K562 (cell line): ENCODE results near the gene PTPRB. TPM values are rescaled to one million over a fixed set of nuclear protein-coding genes. Genes with fewer than 3 reads are reported as not detected.

Experiments
- ATAC-seq: fragments of 200-7000 bp; cut with Tn5 transposase; 3 replicates; pipeline ENCODE4 v1.9.1; 2020; ENCODE audit warnings: moderate library complexity
- BruUV-seq: library from RNA; stranded (reverse); fragments of 400-500 nt; replicated peaks from 2 replicates; lab custom pipeline; 2021; lab: Mats Ljungman, UMichigan
- CTCF ChIA-PET: fragments of 300-600 bp; formaldehyde crosslinking; extraction: SDS; loops from one replicate; lab custom pipeline; 2021; ENCODE audit warnings: low intra/inter-chr PET ratio; lab: Yijun Ruan, JAX
- POLR2A ChIA-PET: fragments of 300-600, 350-650 bp; sonication (Branson Sonifier 250); formaldehyde crosslinking; extraction: SDS; loops from one replicate; lab custom pipeline; 2021; ENCODE audit warnings: antibody characterized with exemption, inconsistent platforms; lab: Yijun Ruan, JAX
- DNase-seq, 4 experiments: peaks; one replicate each; pipeline versions ENCODE4 v3.0.0 to v3.0.0-alpha.2; 2011 to 2018; ENCODE audit warnings: low spot score in 3 of 4, mixed read lengths in 3 of 4; ENCODE audit errors: extremely low read depth in 1 of 4
- FAIRE-seq: peaks from 2 replicates; lab custom pipeline; 2011; peaks lifted over from hg19 to GRCh38; lab: Jason Lieb, UNC
- H2AFZ ChIP-seq: 2 replicates; pipeline ENCODE4 v1.6.0; 2011; ENCODE audit warnings: low read depth, low read length, control low read depth, inconsistent platforms
- H3K27ac ChIP-seq: fragments of 200-600 bp; 3 replicates; pipeline ENCODE4 v1.8.0; 2011; ENCODE audit warnings: low read depth, mild to moderate bottlenecking, control low read depth, inconsistent platforms, low read length, moderate library complexity, mixed read lengths; ENCODE audit errors: extremely low read depth
- H3K27me3 ChIP-seq, 2 experiments: fragments of 300-600 bp in 1 of 2; 2 replicates in 1 of 2; 3 replicates in 1 of 2; pipeline versions ENCODE4 v1.6.0 to v1.8.0; 2011; ENCODE audit warnings: inconsistent platforms in 2 of 2, low read length in 2 of 2, mild to moderate bottlenecking in 1 of 2, mixed read lengths in 1 of 2, moderate library complexity in 1 of 2; ENCODE audit not compliant: control insufficient read depth in 2 of 2, insufficient read depth in 2 of 2
- H3K36me3 ChIP-seq: fragments of 300-600 bp; 3 replicates; pipeline ENCODE4 v1.8.0; 2011; ENCODE audit warnings: mild to moderate bottlenecking, low read length, inconsistent platforms; ENCODE audit not compliant: control insufficient read depth, insufficient read depth
- H3K4me1 ChIP-seq, 2 experiments: fragments of 200-600 bp in 1 of 2; replicated peaks in 1 of 2; 2 replicates in 1 of 2; 3 replicates in 1 of 2; pipeline versions ENCODE4 v1.5.1 to v1.8.0; 2011; ENCODE audit warnings: inconsistent platforms in 2 of 2, low read length in 2 of 2, mild to moderate bottlenecking in 1 of 2, mixed read lengths in 1 of 2, moderate library complexity in 1 of 2; ENCODE audit not compliant: control insufficient read depth in 2 of 2, insufficient read depth in 2 of 2
- H3K4me2 ChIP-seq: 2 replicates; pipeline ENCODE4 v1.6.1; 2011; ENCODE audit warnings: low read length, control low read depth, inconsistent platforms, mixed read lengths; ENCODE audit not compliant: insufficient read depth
- H3K4me3 ChIP-seq: fragments of 200-600 bp; sonication (generic), shearing (Covaris generic); 2 replicates; pipeline ENCODE4 v1.5.1; 2016; ENCODE audit warnings: control low read depth, inconsistent platforms
- H3K79me2 ChIP-seq: fragments of 200-600 bp; 3 replicates; pipeline ENCODE4 v1.8.0; 2011; ENCODE audit warnings: low read length, inconsistent platforms; ENCODE audit not compliant: control insufficient read depth, insufficient read depth
- H3K9ac ChIP-seq, 2 experiments: 2 replicates each; pipeline versions ENCODE4 v1.6.0 to v1.6.1; 2011; ENCODE audit warnings: low read depth in 2 of 2, low read length in 2 of 2, control low read depth in 1 of 2, inconsistent platforms in 1 of 2, mild to moderate bottlenecking in 1 of 2, mixed read lengths in 1 of 2; ENCODE audit not compliant: insufficient read depth in 1 of 2
- H3K9me1 ChIP-seq: one replicate; pipeline ENCODE4 v1.6.0; 2011; ENCODE audit warnings: inconsistent platforms, mild to moderate bottlenecking, low read length, moderate library complexity; ENCODE audit not compliant: control insufficient read depth, insufficient read depth
- H3K9me3 ChIP-seq: replicated peaks from 2 replicates; pipeline ENCODE4 v1.5.1; 2011; ENCODE audit warnings: low read depth, low read length, inconsistent platforms; ENCODE audit not compliant: control insufficient read depth, insufficient read depth
- H4K20me1 ChIP-seq: replicated peaks from 2 replicates; pipeline ENCODE4 v1.6.1; 2011; ENCODE audit warnings: low read length, inconsistent platforms, mixed read lengths; ENCODE audit not compliant: control insufficient read depth, insufficient read depth
- E2F5 ChIP-seq: sonication (generic); formaldehyde crosslinking; IDR thresholded peaks from 2 replicates; pipeline ENCODE4 v1.8.0; 2022; ENCODE audit warnings: mild to moderate bottlenecking, missing genetic modification reagents
- GTF2E2 ChIP-seq: fragments of 200-800 bp; sonication (Bioruptor generic); IDR thresholded peaks from 2 replicates; pipeline ENCODE4 v1.6.1; 2016; ENCODE audit warnings: missing genetic modification characterization, missing compliant biosample characterization
- STAG1 ChIP-seq: sonication (generic); formaldehyde crosslinking; IDR thresholded peaks from 2 replicates; pipeline ENCODE4 v1.5.0; 2020; ENCODE audit warnings: missing genetic modification reagents, borderline replicate concordance
- TEAD4 ChIP-seq, 2 experiments: sonication (generic) in 1 of 2; formaldehyde crosslinking in 1 of 2; IDR thresholded peaks; 2 replicates each; pipeline versions ENCODE4 v1.6.1 to v1.8.0; 2012 to 2022; ENCODE audit warnings: borderline replicate concordance in 1 of 2, inconsistent platforms in 1 of 2, low read length in 1 of 2, mild to moderate bottlenecking in 1 of 2, missing genetic modification reagents in 1 of 2
- THRAP3 ChIP-seq: fragments of 450-650 bp; IDR thresholded peaks from 2 replicates; pipeline ENCODE4 v1.6.1; 2016; ENCODE audit warnings: mild to moderate bottlenecking, inconsistent platforms, borderline replicate concordance
- ZBTB33 ChIP-seq: sonication (generic); formaldehyde crosslinking; IDR thresholded peaks from 2 replicates; pipeline ENCODE4 v1.8.1; 2023; ENCODE audit warnings: mild to moderate bottlenecking, missing genetic modification reagents
- ZNF232 ChIP-seq: sonication (generic); formaldehyde crosslinking; IDR thresholded peaks from 2 replicates; pipeline ENCODE4 v1.8.0; 2022; ENCODE audit warnings: mild to moderate bottlenecking, missing genetic modification reagents
- in situ Hi-C: fragments of 300-500 bp; cut with MboI; formaldehyde crosslinking; loops from 4 replicates; pipeline ENCODE4 v1.15.0; 2018; ENCODE audit warnings: inconsistent platforms, mixed read lengths
- intact Hi-C: fragments of 100-400 bp; cut with micrococcal nuclease; formaldehyde crosslinking; loops from 2 replicates; pipeline ENCODE4 v1.14.2; 2022
- polyA plus RNA-seq, 8 experiments: library from polyadenylated mRNA; depleted of rRNA in 4 of 8; stranded (reverse) in 5 of 8; unstranded in 3 of 8; fragments of >200 nt; fragmentation: Nextera tagmentation in 2 of 8; fragmentation: Illumina TruSeq in 1 of 8; extraction: Ambion mirVana in 2 of 8; extraction: Trizol in 1 of 8; gene quantifications; 2 replicates each; pipeline versions ENCODE4 v1.2.1 to v1.2.3, GENCODE V29; 2011 to 2014; ENCODE audit warnings: inconsistent platforms in 1 of 8, missing spikeins in 1 of 8
- total RNA-seq, 7 experiments: library from RNA; depleted of rRNA in 6 of 7; stranded (reverse); fragments of >200 nt in 6 of 7; fragmentation: Illumina TruSeq in 2 of 7; extraction: Trizol in 2 of 7; gene quantifications; 2 replicates each; pipeline versions ENCODE4 v1.2.1 to v1.2.3, GENCODE V29; 2011 to 2021; ENCODE audit warnings: low replicate concordance in 1 of 7

Gene PTPRB
- total and polyA plus RNA-seq, 9 of the 15 experiments (the other 6 are each of a cell fraction or from before 2014, with no cell fraction given), result 0.46 to 5.9 (median 3.1) TPM

- peaks cover 6% of the 10 kb centered on the region; the same call in 1 of the 3 replicates for H3K36me3 ChIP-seq
- ChIA-PET POLR2A (interaction anchor here (1.3 kb wide), 2 partner anchors 13 to 17 kb away, joined by 3 read pairs; no protein-coding TSS in a partner anchor), CTCF (no interaction called here)
- in situ Hi-C loops (no loop called here), intact Hi-C loops (loop anchor here (5.0 kb wide), 1 partner anchor 55 kb away; no protein-coding TSS in a partner anchor)
- no peaks in the 10 kb centered on the region for H3K27me3 ChIP-seq
- no peaks in the 10 kb centered on the region for H3K9me1 ChIP-seq
- no peaks in the 10 kb centered on the region for H3K9me3 ChIP-seq
- no peak for ATAC-seq
- H3K9ac ChIP-seq, result no peak overlapping the region
- TF ChIP-seq THRAP3, result no peak
- TF ChIP-seq STAG1 (CRISPR knock-in tag), result no peak
- TF ChIP-seq GTF2E2 (tag), result 0 out of 2 replicates have a peak, but pooled peaks have one; percentile 19
- no peak for TF ChIP-seq ZBTB33
- TF ChIP-seq TEAD4 (IDR thresholded peaks at IDR 0.05; ENCODE audit: low read length), result no peak
- no peak for TF ChIP-seq TEAD4 (CRISPR knock-in tag; IDR thresholded peaks at IDR 0.05; ENCODE audit: borderline replicate concordance)
- no peak for TF ChIP-seq ZNF232 (CRISPR knock-in tag)
- no peak for TF ChIP-seq E2F5 (CRISPR knock-in tag)
- no peak overlapping the region for H3K4me3 ChIP-seq
- DNase-seq, result no peak
- peaks cover 0 to 10% of the 10 kb centered on the region in 2 experiments; a peak in 2 of 5 replicates for H3K4me1 ChIP-seq
- H3K4me2 ChIP-seq, result no peak overlapping the region
- no peak for FAIRE-seq
- no peak overlapping the region for H3K27ac ChIP-seq
- BruUV-seq, result no TSS peak
- H4K20me1 ChIP-seq, result no peaks in the 10 kb centered on the region
- no peaks in the 10 kb centered on the region for H3K79me2 ChIP-seq
- no peak overlapping the region for H2AFZ ChIP-seq
Measured at GRCh38 chr12:70607107-70607506, 30.1 kb downstream of the PTPRB start.
